Measurements from ENCODE around the gene PPP1R14C.

- no peak for TF ChIP-seq CTCF (IDR thresholded peaks at IDR 0.05)
- no peak for TF ChIP-seq POLR2AphosphoS5 (IDR thresholded peaks at IDR 0.05)
- no peak for TF ChIP-seq POLR2A (IDR thresholded peaks at IDR 0.05)
Observed at GRCh38 chr6:150203378-150203777, 60.5 kb downstream of the PPP1R14C start.

Data from breast epithelium (tissue), 3 donors.